Measurements from ENCODE around the gene RNF207.

RNF207 gene

DNA sequence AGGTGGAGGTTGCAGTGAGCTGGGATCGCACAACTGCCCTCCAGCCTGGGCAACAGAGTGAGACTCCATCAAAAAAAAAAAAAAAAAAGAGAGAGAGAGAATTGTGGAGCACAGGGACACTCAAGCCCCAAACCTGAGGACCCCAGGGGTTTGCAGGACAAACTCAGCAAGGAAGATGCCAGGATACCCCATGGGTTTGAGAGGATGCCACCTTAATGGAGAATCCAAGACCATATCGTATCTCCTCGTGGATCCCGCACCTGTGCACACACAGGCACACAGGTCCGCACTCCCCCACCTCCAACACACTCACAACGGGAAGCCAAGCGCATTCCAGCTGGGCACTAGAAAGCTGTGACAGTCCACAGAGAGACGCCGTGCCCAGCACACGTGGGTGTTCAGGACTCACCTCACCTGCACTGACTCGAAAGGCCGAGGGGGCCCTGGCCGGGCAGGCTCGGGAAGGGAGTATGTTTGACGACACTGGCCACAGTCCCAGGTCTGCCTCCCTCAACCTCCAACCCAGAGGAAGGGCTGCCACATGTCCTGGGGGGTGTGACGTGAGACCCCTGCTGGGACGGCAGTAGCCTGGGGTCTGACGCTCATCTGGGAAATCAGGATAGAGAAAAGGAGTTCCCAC is 36.9 kb upstream of the RNF207 start:
- Mint-ChIP-seq H3K4me1 (no peaks in the 10 kb centered on the region), H3K9me3 (no peaks in the 10 kb centered on the region), H3K4me3 (no peak overlapping the region), H3K36me3 (no peaks in the 10 kb centered on the region), H3K27ac (no peak overlapping the region)
- DNase-seq (ENCODE audit: low spot score in 2 of 2), result no peak
- no peak for ATAC-seq

DNA sequence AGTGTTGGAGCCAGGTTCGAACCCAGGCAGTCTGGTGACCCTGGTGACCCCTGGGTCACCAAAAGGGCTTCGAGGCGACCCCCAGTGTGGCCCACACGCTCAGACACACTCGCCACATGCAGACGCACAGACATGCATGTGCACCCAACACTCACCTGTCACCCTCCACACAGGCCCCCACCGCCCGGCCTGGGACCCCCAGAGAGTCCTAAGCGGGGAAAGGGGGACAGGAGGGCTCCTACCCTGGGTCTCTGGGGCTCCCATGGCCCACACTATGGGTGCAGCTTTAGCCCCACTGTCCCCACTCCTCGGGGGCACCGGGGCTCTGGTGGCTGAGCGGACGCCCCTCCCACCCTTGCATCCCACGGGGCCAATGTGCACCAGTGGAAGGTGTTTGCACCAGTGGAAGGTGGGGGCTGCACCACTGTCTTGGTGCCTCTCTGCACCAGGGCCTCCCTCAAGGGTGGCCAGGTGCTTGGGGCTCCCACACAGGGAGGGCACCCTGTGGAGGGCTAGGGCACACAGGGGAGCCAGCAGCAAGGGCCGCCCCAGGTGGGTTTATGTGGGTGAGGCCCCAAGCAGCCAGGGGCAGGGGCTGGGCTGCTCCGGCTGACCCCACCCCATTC is 35.7 kb upstream of the RNF207 start:
- Mint-ChIP-seq H3K4me3 (no peak overlapping the region), H3K36me3 (no peaks in the 10 kb centered on the region), H3K27ac (no peak overlapping the region), H3K9me3 (no peaks in the 10 kb centered on the region), H3K4me1 (no peaks in the 10 kb centered on the region)
- ATAC-seq (no peak), DNase-seq (ENCODE audit: low spot score in 2 of 2) (no peak)

DNA sequence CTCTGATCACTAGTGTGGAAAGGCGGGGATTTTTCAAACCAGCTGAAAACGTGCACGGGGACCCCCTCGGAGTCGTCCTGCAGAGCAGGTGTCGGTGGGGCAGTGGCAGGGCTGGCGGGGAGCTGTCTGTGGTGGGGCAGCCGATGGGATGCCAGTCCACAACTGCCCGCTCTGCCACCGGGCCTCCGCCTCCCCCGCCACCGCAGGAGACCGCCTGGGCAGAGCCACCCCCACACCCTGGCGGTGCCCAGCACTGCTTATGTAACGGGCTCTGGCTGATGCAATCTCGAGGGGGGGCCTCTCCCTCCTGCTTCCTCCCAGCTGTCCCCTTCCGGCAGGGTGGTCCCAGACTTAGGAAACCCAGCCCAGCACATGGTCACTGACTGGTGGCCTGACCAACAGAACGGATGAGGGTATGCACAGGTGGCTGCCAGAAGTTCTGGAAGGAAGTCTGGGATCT is 35.1 kb upstream of the RNF207 start:
- ATAC-seq (no peak), DNase-seq (ENCODE audit: low spot score in 2 of 2) (no peak)
- Mint-ChIP-seq H3K4me3 (no peak overlapping the region), H3K27ac (no peak overlapping the region), H3K36me3 (no peaks in the 10 kb centered on the region), H3K9me3 (no peaks in the 10 kb centered on the region), H3K4me1 (no peaks in the 10 kb centered on the region)

DNA sequence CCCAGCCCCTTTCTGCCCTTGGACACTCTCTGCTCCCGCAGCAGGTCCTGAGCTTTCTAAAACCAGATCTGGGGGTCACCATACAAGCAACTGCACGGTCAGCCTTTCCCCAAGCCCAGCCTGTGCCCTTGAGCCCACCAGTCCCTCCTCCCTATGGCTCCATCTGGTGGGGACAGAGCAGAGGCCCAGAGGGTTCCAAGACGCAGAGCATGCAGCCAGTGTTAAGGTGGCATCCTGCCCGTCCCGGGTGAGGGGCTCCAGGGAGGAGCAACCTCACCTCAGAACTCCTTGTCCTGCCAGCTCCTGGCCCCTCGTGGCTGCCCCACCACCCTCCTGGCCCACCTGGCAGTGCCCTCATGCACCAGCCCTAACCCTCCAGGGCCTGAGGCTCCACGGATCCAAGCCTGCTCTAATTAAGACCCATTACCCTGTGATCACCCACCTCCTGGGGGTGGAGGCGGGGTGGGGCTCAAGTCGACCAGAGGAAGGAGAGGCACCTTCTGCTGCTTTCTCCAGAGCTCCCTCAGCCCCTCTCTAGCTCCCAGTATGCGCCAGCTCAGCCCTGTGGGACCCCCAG is 34.3 kb upstream of the RNF207 start:
- no peaks in the 10 kb centered on the region for H3K4me1 Mint-ChIP-seq
- no peak for DNase-seq (ENCODE audit: low spot score in 2 of 2)

DNA sequence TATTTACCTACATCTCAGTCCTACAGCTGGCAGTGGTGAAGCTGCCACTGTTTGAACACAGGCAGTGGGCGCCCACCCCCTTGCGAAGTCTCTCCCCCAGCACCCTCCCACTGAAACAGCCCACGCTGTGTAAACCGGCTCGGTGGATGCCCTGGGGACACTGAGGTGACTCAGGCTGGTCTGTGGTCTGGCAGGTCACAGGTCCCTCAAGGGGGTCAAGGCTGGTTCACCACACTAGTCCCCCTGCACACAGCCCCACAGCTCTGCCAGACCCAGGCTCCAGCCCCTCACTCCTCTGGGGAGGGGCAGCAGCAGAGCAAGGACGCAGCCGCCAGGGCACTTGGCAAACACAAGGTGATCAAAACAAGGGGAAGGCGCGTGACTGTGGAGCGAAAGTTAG is 33.4 kb upstream of the RNF207 start:
- no peak for ATAC-seq
- DNase-seq (ENCODE audit: low spot score in 2 of 2), result no peak
- Mint-ChIP-seq H3K9me3 (no peaks in the 10 kb centered on the region), H3K36me3 (no peaks in the 10 kb centered on the region), H3K4me3 (no peak overlapping the region), H3K4me1 (peaks cover 4% of the 10 kb centered on the region), H3K27ac (no peak overlapping the region)

More for the DNA sequence above, 34.3 kb upstream of the RNF207 start:
- H3K4me3 Mint-ChIP-seq, result no peak overlapping the region
- no peak overlapping the region for H3K27ac Mint-ChIP-seq
- no peak for ATAC-seq
- H3K36me3 Mint-ChIP-seq, result no peaks in the 10 kb centered on the region
- H3K9me3 Mint-ChIP-seq, result no peaks in the 10 kb centered on the region

DNA sequence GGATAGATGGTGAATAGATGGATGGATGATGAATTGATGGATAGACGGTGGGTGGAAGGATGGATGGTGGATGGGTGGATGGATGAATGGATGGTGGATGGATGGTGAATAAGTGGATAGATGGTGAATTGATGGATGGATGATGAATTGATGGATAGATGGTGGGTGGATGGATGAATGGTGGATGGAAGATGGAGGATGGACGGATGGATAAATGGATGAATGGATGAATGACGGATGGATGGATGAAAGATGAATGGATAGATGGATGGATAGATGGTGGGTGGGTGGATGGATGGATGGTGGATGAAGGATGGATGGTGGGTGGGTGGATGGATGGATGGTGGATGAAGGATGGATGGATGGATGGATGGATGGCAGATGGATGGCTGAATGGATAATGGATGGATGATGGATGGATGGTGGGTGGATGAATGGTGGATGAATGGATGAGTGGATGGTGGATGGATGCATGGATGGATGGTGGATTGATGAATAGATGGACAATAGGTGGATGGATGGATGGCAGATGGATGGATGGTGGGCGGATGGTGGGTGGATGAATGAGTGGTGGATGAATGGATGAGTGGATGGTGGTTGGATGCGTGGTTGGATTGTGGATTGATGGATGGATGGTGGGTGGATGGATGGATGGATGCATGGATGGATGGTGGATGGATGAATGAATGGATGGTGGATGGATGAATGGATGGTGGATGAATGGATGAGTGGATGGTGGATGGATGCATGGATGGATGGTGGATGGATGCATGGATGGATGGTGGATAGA is 31.1 kb upstream of the RNF207 start:
- ATAC-seq (no peak), DNase-seq (ENCODE audit: low spot score in 2 of 2) (no peak)
- no peak overlapping the region for H3K4me3 Mint-ChIP-seq
- no peaks in the 10 kb centered on the region for H3K9me3 Mint-ChIP-seq
- no peaks in the 10 kb centered on the region for H3K36me3 Mint-ChIP-seq
- no peak overlapping the region for H3K27ac Mint-ChIP-seq
- H3K4me1 Mint-ChIP-seq, result peaks cover 9% of the 10 kb centered on the region

DNA sequence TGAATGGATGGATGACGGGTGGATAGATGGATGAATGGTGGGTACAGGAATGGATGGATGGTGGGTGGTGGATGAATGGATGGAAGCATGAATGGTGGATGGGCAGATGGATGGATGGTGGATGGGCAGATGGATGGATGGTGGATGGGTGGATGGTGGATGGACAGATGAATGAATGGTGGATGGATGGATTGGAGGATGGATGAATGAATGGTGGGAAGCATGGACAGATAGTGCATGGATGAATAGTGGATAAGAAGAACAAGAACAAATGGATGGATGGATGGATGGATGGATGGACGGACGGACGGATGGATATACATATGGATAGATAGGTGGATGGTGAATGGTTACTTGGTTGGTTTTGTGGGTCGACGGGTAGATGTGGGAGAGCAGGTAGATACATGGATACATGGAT is 30.5 kb upstream of the RNF207 start:
- DNase-seq (ENCODE audit: low spot score in 2 of 2) (no peak), ATAC-seq (no peak)
- Mint-ChIP-seq H3K4me3 (no peak overlapping the region), H3K27ac (no peak overlapping the region), H3K9me3 (no peaks in the 10 kb centered on the region), H3K36me3 (no peaks in the 10 kb centered on the region), H3K4me1 (peaks cover 9% of the 10 kb centered on the region)

DNA sequence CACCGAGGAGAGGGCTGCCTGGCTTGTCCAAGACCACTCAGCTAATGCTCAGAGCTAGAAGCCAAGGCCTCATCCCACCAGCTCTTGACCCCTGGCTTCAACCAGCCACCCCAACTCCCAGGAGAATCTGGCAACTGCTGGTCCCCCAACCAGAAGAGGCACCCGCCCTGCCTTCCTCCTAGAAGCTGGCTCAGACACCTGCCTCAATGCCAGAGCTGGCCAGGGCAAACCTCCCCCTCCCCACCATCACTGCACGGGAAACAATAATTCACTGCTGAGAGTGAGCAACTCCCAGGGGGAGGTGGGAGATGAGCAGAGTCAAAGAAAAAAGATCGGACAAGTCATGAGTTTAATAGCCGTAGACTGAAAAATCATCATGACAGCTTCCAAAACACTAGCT is 29.1 kb upstream of the RNF207 start:
- Mint-ChIP-seq H3K4me3 (no peak overlapping the region), H3K9me3 (no peaks in the 10 kb centered on the region), H3K27ac (no peak overlapping the region), H3K36me3 (no peaks in the 10 kb centered on the region), H3K4me1 (peaks cover 21% of the 10 kb centered on the region)
- no peak for ATAC-seq
- no peak for DNase-seq (ENCODE audit: low spot score in 2 of 2)

DNA sequence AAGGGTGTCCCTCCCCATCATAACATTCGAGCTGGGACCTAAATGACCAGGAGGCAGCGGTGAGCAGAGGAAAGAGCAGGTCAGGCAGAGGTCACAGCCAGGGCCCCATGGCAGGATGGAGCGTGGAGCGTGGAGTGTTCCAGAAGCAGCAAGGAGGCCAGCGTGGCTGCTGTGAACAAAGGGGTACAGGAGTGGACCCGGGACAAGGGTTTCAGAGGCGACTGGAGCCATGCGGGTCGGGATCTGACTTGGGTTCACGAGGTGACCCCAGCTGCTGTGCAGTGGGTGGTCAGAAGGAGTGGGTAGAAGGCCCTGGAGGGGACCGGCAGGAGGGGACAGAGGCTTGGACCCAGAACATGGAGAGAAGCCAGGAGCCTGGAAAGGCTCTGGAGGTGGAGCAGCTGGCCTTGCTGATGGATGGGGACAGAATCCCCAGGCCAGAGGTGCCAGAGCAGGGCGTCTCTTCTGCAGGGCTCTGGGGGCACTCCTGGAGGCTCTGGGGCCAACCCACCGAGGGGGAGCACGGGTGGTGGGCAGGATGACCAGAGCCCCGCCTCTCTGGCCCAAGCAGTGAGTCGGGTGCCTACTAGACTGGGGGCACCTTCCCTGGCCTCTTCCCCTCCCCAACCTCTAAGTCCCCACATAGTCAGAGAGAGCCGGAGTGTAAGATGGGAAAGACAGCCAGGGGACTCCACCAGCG is 28.1 kb upstream of the RNF207 start:
- ATAC-seq, result no peak
- Mint-ChIP-seq H3K4me1 (peaks cover 22% of the 10 kb centered on the region), H3K27ac (no peak overlapping the region)

DNA sequence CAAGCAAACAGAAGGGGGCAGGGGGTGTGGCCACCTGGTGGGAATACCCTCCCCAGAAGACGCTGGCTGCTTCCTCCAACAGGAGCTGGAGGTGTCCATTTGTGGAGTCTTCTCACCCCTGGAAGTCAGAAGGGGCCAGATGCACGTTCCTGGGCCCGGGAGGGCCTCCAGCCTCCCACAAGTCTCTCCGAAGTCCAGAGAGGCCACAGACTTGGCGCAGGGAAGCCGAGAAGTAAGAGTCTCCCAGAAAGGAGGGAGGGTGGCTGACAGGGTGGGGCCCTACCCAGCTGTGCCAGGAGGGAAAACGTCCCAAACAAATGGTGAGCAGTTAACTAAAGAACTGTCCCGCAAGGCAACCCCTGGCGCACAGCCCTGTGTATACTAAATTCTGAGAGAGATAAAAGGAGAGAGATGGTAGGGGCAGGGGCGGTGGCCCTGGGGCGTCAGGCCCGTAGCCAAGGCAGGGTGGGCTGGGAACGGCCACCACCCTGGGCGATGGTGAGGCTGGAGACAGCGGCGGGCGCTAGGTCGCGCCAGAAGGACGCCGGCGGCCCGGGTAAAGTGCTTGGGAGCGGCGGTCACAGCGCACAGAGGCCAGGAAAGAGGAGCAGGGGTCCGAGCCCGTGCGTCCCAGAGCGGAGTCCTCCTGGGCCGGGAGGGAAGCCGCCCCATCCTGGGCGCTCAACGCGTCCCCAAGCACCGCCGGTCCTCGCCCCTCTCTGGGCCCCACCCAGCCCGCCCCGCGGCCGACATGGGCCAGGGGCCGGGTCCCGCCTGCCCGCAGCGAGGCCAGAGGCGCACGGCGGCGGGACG is 27.0 kb upstream of the RNF207 start:
- no peak for ATAC-seq
- H3K9me3 Mint-ChIP-seq, result no peaks in the 10 kb centered on the region
- peak overlapping the region; percentile 58 for H3K4me3 Mint-ChIP-seq
- DNase-seq (ENCODE audit: low spot score in 2 of 2), result no peak
- peaks cover 22% of the 10 kb centered on the region for H3K4me1 Mint-ChIP-seq
- no peak overlapping the region for H3K27ac Mint-ChIP-seq
- H3K36me3 Mint-ChIP-seq, result peaks cover 10% of the 10 kb centered on the region

More for the DNA sequence above, 28.1 kb upstream of the RNF207 start:
- Mint-ChIP-seq H3K36me3 (peaks cover under 1% of the 10 kb centered on the region), H3K4me3 (no peak overlapping the region), H3K9me3 (no peaks in the 10 kb centered on the region)
- no peak for DNase-seq (ENCODE audit: low spot score in 2 of 2)

DNA sequence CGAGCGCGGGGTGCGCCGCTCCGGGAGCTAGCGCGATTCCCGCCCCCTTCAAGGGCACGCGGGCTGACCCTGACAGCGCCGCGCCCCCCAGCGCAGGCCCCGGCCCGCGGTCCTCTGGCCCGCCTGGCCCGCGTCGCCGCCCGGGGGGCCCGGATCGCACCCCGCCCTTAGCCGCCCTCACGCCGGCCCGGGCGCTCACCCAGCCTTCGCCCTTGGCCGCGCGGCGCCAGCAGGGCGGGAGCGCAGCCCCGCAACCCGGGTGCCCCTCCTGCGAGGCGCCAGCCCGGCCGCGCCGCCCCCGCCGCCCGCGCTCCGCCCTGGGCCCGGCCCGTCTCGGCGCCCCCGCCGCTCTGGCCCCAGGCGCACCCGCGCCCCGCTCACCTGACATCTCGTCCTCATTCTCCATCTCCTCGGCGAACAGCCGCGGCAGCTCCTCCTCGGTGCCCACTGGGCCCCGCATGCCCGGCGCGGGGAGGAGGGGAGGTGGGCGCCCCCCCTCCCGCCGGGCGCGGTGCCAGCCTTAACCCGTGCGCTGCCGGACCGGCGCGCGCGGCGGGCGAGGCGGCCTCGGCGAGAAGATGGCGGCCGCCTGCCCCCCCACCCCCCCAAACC is 26.2 kb upstream of the RNF207 start:
- Mint-ChIP-seq H3K36me3 (peaks cover 16% of the 10 kb centered on the region), H3K4me3 (no peak overlapping the region), H3K27ac (no peak overlapping the region), H3K9me3 (no peaks in the 10 kb centered on the region), H3K4me1 (peaks cover 22% of the 10 kb centered on the region)
- no peak for DNase-seq (ENCODE audit: low spot score in 2 of 2)
- no peak for ATAC-seq

DNA sequence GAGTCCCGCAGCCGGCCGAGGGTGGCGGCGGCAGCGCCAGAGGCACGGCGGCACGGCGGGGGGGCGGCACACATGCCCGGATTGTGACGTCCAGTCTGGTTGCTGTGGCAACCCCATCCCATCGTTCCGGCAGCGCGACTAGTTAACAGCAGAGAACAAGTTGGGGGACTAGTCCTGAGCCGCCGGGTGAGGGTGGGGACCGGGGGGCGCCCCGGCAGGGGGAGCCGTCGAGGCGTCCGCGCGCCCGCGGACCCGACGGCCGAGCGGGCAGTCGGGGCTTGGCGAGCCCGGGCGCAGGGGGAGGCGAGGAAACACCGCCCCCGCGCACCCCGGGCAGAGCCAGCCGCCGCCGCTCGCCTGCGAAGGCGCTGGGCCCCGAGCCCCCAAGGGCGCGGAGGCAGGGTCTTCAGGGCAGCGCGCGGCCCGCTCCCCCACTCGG is 25.6 kb upstream of the RNF207 start, which contains the start of gene CHD5:
Gene CHD5, minus strand, starts transcription at position 54 of the 439 bp plus-strand sequence. CDS start 298 bp downstream, outside the sequence.
- Mint-ChIP-seq H3K27ac (no peak within 1 kb of the TSS), H3K4me3 (peak within 1 kb of the TSS; percentile 58), H3K9me3 (no peaks in the 10 kb centered on the region), H3K36me3 (peaks cover 21% of the 10 kb centered on the region), H3K4me1 (peaks cover 22% of the 10 kb centered on the region)
- DNase-seq (ENCODE audit: low spot score in 2 of 2) (no peak), ATAC-seq (peak; percentile 12)

DNA sequence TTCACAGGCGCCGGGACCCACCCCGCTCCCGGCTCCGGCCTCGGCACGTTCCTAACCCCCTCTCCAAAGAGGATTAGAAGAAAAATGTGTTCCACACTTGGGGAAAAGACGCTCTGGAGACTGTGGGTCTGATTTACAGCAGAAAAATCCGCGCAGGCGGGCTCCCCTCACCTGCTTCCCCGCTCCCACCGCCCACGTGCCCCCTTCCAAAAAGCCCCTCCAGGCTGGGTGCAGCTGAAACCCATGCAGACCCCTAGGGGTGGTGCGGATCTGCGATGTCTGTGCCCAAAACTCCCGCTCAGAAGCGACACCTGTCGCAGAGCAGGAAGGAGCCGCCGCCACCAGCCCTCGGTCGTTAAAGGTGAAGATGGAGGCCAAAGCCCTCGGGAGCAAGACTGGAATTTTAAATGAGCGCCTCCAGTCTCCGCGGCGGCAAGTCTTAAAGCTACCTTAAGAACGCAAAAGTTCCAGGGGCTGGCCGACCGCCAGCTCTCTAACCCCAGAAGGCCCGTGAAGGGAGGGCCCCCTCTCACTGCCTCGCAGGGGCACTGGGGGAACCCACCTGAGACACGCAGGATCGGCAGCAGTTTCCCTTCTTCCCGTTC is 25.1 kb upstream of the RNF207 start:
- H3K9me3 Mint-ChIP-seq, result no peaks in the 10 kb centered on the region
- peak overlapping the region; percentile 53 for H3K4me3 Mint-ChIP-seq
- H3K4me1 Mint-ChIP-seq, result peaks cover 22% of the 10 kb centered on the region
- ATAC-seq, result peak; percentile 17
- H3K27ac Mint-ChIP-seq, result no peak overlapping the region
- H3K36me3 Mint-ChIP-seq, result peaks cover 26% of the 10 kb centered on the region
- no peak for DNase-seq (ENCODE audit: low spot score in 2 of 2)
